GM12878 (cell line): ENCODE measurements around the gene INTS6. TPM values are rescaled to one million over a fixed set of nuclear protein-coding genes. Genes with fewer than 3 reads are reported as not detected.

Experiments
- ATAC-seq: fragments of 200-7000 bp; cut with Tn5 transposase; 3 replicates; pipeline ENCODE4 v1.9.1; 2020; ENCODE audit warnings: mild to moderate bottlenecking, moderate library complexity
- BruUV-seq: library from RNA; stranded (reverse); fragments of 400-500 nt; replicated peaks from 2 replicates; lab custom pipeline; 2021; lab: Mats Ljungman, UMichigan
- CTCF ChIA-PET: fragments of 300-600 bp; sonication (Branson Sonifier 250); formaldehyde crosslinking; extraction: SDS; loops from one replicate; lab custom pipeline; 2021; ENCODE audit warnings: inconsistent platforms; lab: Yijun Ruan, JAX
- POLR2A ChIA-PET: fragments of 350-600 bp; formaldehyde crosslinking; extraction: SDS; loops from one replicate; lab custom pipeline; 2021; ENCODE audit warnings: inconsistent platforms; lab: Charles Lee
- RAD21 ChIA-PET: fragments of 300-600 bp; sonication (Branson Sonifier 250); formaldehyde crosslinking; loops from one replicate; lab custom pipeline; 2023; ENCODE audit warnings: antibody characterized with exemption; ENCODE audit not compliant: unreplicated experiment; lab: Charles Lee
- SMC1A ChIA-PET: fragments of 300-600 bp; sonication (Branson Sonifier 250); formaldehyde crosslinking; loops from one replicate; lab custom pipeline; 2023; ENCODE audit not compliant: unreplicated experiment, uncharacterized antibody; lab: Charles Lee
- DNase-seq: peaks from one replicate; pipeline ENCODE4 v3.0.0-alpha.2; 2011; ENCODE audit warnings: low read depth, low spot score
- FAIRE-seq: peaks from 3 replicates; lab custom pipeline; 2011; peaks lifted over from hg19 to GRCh38; lab: Jason Lieb, UNC
- H2AFZ ChIP-seq: 2 replicates; pipeline ENCODE4 v1.6.0; 2011; ENCODE audit warnings: low read depth, low read length, control low read depth; ENCODE audit not compliant: control insufficient read depth
- H3K27ac ChIP-seq: 2 replicates; pipeline ENCODE4 v1.5.1; 2011; ENCODE audit warnings: control low read depth; ENCODE audit not compliant: control insufficient read depth, insufficient read depth
- H3K27me3 ChIP-seq, 2 experiments: replicated peaks in 1 of 2; 2 replicates each; pipeline versions ENCODE4 v1.6.0 to v1.6.1; 2011; ENCODE audit warnings: low read length in 1 of 2; ENCODE audit not compliant: control insufficient read depth in 2 of 2, insufficient read depth in 2 of 2
- H3K36me3 ChIP-seq, 2 experiments: 2 replicates each; pipeline ENCODE4 v1.5.1; 2011; ENCODE audit warnings: low read length in 1 of 2; ENCODE audit not compliant: control insufficient read depth in 2 of 2, insufficient read depth in 2 of 2
- H3K4me1 ChIP-seq: 2 replicates; pipeline ENCODE4 v1.6.1; 2011; ENCODE audit warnings: mild to moderate bottlenecking, low read length, moderate library complexity, mixed read lengths; ENCODE audit not compliant: control insufficient read depth, insufficient read depth
- H3K4me2 ChIP-seq: 2 replicates; pipeline ENCODE4 v1.6.0; 2011; ENCODE audit warnings: control low read depth; ENCODE audit not compliant: control insufficient read depth, insufficient read depth
- H3K4me3 ChIP-seq: fragments of 200-600 bp; sonication (generic); 2 replicates; pipeline ENCODE4 v1.5.1; 2016
- H3K79me2 ChIP-seq: 2 replicates; pipeline ENCODE4 v1.6.0; 2011; ENCODE audit warnings: low read length; ENCODE audit not compliant: control insufficient read depth, insufficient read depth
- H3K9ac ChIP-seq: 2 replicates; pipeline ENCODE4 v1.8.0; 2011; ENCODE audit warnings: low read length, control low read depth, mixed read lengths; ENCODE audit not compliant: control insufficient read depth, insufficient read depth
- H3K9me3 ChIP-seq: replicated peaks from 3 replicates; pipeline ENCODE4 v1.5.1; 2011; ENCODE audit warnings: mild to moderate bottlenecking, low read length; ENCODE audit not compliant: control insufficient read depth, insufficient read depth
- H4K20me1 ChIP-seq: 2 replicates; pipeline ENCODE4 v1.6.0; 2011; ENCODE audit not compliant: control insufficient read depth, insufficient read depth
- CHD4 ChIP-seq: fragments of 200-600 bp; sonication (generic); IDR thresholded peaks from 2 replicates; pipeline ENCODE4 v1.6.1; 2016; ENCODE audit warnings: mild to moderate bottlenecking
- IKZF2 ChIP-seq, 2 experiments: fragments of 450-650 bp; IDR thresholded peaks; 2 replicates each; pipeline ENCODE4 v1.6.1; 2017; ENCODE audit warnings: mild to moderate bottlenecking in 2 of 2, moderate library complexity in 2 of 2
- LARP7 ChIP-seq: fragments of 450-650 bp; IDR thresholded peaks from 2 replicates; pipeline ENCODE4 v1.6.1; 2017; ENCODE audit warnings: mild to moderate bottlenecking
- MTA2 ChIP-seq: fragments of 450-650 bp; IDR thresholded peaks from 2 replicates; pipeline ENCODE4 v1.6.1; 2016; ENCODE audit warnings: low read depth, mild to moderate bottlenecking, moderate library complexity
- RUNX3 ChIP-seq: IDR thresholded peaks from 2 replicates; pipeline ENCODE4 v1.6.1; 2012; ENCODE audit warnings: low read length, inconsistent platforms
- STAT3 ChIP-seq: IDR thresholded peaks from 2 replicates; pipeline ENCODE4 v1.6.1; 2011; ENCODE audit warnings: low read depth, low read length, improper control_type of control experiment
- ZZZ3 ChIP-seq: IDR thresholded peaks from 2 replicates; pipeline ENCODE4 v1.6.1; 2011; ENCODE audit warnings: low read depth; ENCODE audit not compliant: control insufficient read depth, insufficient read length
- WGBS: methylation state at CpG from one replicate; pipeline ENCODE4 v1.1.6; 2016; ENCODE audit warnings: low lambda C conversion rate; ENCODE audit not compliant: insufficient replicate concordance, insufficient coverage; ENCODE audit errors: missing lambda C conversion rate; 5-methylcytosine and 5-hydroxymethylcytosine counted together
- in situ Hi-C: fragments of 300-500 bp; cut with MboI; formaldehyde crosslinking; loops from 9 replicates; pipeline ENCODE4 v1.14.3; 2018; ENCODE audit warnings: mixed read lengths
- intact Hi-C: fragments of 100-400 bp; cut with micrococcal nuclease; formaldehyde crosslinking; loops from one replicate; pipeline ENCODE4 v1.14.2; 2022; ENCODE audit not compliant: unreplicated experiment
- polyA plus RNA-seq, 11 experiments: library from polyadenylated mRNA; depleted of rRNA in 4 of 11; unstranded in 6 of 11; stranded (reverse) in 5 of 11; fragments of >200 nt; fragmentation: Nextera tagmentation in 4 of 11; fragmentation: Illumina TruSeq in 1 of 11; extraction: Ambion mirVana in 4 of 11; extraction: Trizol in 1 of 11; gene quantifications; 1 replicate in 1 of 11; 2 replicates in 10 of 11; pipeline versions ENCODE4 v1.2.1 to v1.2.3, GENCODE V29; 2011 to 2016; ENCODE audit warnings: inconsistent platforms in 2 of 11, missing spikeins in 2 of 11, low read depth in 1 of 11
- total RNA-seq, 4 experiments: library from RNA; depleted of rRNA in 3 of 4; stranded (reverse); fragments of >200 nt in 3 of 4; fragmentation: Illumina TruSeq in 1 of 4; extraction: Trizol in 1 of 4; gene quantifications; 2 replicates each; pipeline versions ENCODE4 v1.2.1 to v1.2.3, GENCODE V29; 2013 to 2021
- TF ChIP-seq, protein P1 (sequence below): fragments of 450-650 bp; formaldehyde crosslinking; IDR thresholded peaks from 2 replicates; pipeline ENCODE4 v1.4.0; 2020; ENCODE audit warnings: mild to moderate bottlenecking, moderate library complexity
- TF ChIP-seq, protein P2 (sequence below): fragments of 450-650 bp; conservative IDR thresholded peaks from 2 replicates; pipeline ENCODE4 v1.6.1; 2017; ENCODE audit warnings: mild to moderate bottlenecking, moderate library complexity

INTS6 gene
- total and polyA plus RNA-seq, 10 of the 15 experiments (the other 5 are each of a cell fraction or from before 2014, with no cell fraction given), result 7.2 to 57.7 (median 30.9) TPM

DNA sequence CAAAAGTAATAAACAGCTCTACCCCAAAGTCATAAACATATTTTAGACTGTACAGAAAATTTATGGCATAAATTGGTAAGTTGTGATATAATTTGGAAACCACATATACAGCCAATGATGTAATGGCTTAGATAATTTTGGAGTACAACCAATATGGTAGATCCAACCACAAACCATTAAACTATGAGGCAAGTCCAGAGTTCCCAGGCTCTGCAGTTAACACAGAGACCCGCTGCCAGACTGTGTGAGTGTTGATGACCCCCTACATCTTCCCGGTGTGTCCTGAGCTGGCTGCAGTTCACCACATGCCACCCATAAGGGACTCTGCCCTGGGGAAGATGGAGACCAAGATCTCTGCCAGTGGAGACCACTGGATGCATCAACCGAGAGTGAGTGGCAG lies 123.2 kb downstream of the INTS6 start:
- ChIA-PET SMC1A (interaction anchor here (0.6 to 2.0 kb wide), 5 partner anchors 11 to 467 kb away, joined by 3 to 7 read pairs (median 3); no protein-coding TSS in a partner anchor), POLR2A (interaction anchor here (0.6 kb wide), 1 partner anchor 416 kb away, joined by 3 read pairs; no protein-coding TSS in a partner anchor)
- no peak overlapping the region for H3K9ac ChIP-seq
- FAIRE-seq (no peak), ATAC-seq (no peak)
- intact Hi-C loops, result no loop called here
- no peak overlapping the region for H3K4me2 ChIP-seq
- no peaks in the 10 kb centered on the region for H4K20me1 ChIP-seq
- no peaks in the 10 kb centered on the region for H3K27me3 ChIP-seq
- no peaks in the 10 kb centered on the region for H3K36me3 ChIP-seq
- H3K9me3 ChIP-seq, result no peaks in the 10 kb centered on the region
- H3K4me1 ChIP-seq, result peaks cover 24% of the 10 kb centered on the region
- BruUV-seq, result no TSS peak
- H2AFZ ChIP-seq, result no peak overlapping the region
- TF ChIP-seq IKZF2 (IDR thresholded peaks at IDR 0.05) (no peak), LARP7 (no peak), RUNX3 (peak; percentile 25; the same call in 1 of the 2 replicates), ZZZ3 (no peak), MTA2 (no peak), CHD4 (no peak)
- TF ChIP-seq, all 136 proteins: peak for 1
- no peak for DNase-seq
- H3K4me3 ChIP-seq, result no peak overlapping the region
- no peak overlapping the region for H3K27ac ChIP-seq
- WGBS, result 70% methylated on average over 2 of the region's 3 CpGs
- no peaks in the 10 kb centered on the region for H3K79me2 ChIP-seq
- CTCF ChIA-PET, result interaction anchor here (0.9 to 2.4 kb wide), 3 partner anchors 18 to 43 kb away, joined by 3 to 6 read pairs (median 3); no protein-coding TSS in a partner anchor
- in situ Hi-C loops, result no loop called here
- RAD21 ChIA-PET, result interaction anchor here (1.0 kb wide), 1 partner anchor 103 kb away, joined by 3 read pairs; no protein-coding TSS in a partner anchor

DNA sequence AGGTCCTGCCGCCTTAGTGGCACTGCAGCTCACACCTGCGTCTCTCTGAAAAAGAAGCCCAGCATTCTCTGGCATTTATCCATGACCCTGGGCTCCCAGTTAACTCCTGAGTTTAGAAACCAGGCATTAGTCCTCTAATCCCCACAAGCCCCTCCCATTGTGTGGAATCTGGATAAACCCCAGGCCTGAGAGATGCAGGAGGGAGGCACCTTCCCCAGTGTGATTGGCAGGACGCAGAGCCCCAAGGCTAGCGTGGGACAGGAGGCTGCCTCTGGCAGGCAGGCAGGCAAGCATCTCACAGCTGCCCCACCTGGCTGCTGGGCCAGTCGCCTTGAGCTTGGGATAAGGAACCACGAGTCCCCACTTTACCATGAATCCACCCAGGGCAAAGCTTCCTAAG lies 124.3 kb downstream of the INTS6 start:
- Histone ChIP-seq H3K4me1 (peaks cover 24% of the 10 kb centered on the region), H3K36me3 (no peaks in the 10 kb centered on the region), H3K27ac (no peak overlapping the region), H2AFZ (no peak overlapping the region), H4K20me1 (no peaks in the 10 kb centered on the region), H3K79me2 (no peaks in the 10 kb centered on the region), H3K4me2 (no peak overlapping the region), H3K9me3 (no peaks in the 10 kb centered on the region), H3K4me3 (no peak overlapping the region), H3K9ac (no peak overlapping the region), H3K27me3 (no peaks in the 10 kb centered on the region)
- CTCF ChIA-PET, result interaction anchor here (0.9 to 2.4 kb wide), 3 partner anchors 17 to 42 kb away, joined by 3 to 6 read pairs (median 3); no protein-coding TSS in a partner anchor
- POLR2A ChIA-PET, result interaction anchor here (0.6 to 1.0 kb wide), 2 partner anchors 11 to 207 kb away, joined by 3 read pairs; no protein-coding TSS in a partner anchor
- DNase-seq, result no peak
- SMC1A ChIA-PET, result interaction anchor here (0.9 to 2.0 kb wide), 3 partner anchors 15 to 470 kb away, joined by 3 to 7 read pairs (median 3); no protein-coding TSS in a partner anchor
- no peak for ATAC-seq
- in situ Hi-C loops (no loop called here), intact Hi-C loops (no loop called here)
- RAD21 ChIA-PET, result interaction anchor here (1.0 kb wide), 1 partner anchor 104 kb away, joined by 3 read pairs; no protein-coding TSS in a partner anchor
- WGBS, result 95% methylated on average over 6 of the region's 6 CpGs
- FAIRE-seq, result no peak
- no peak for TF ChIP-seq STAT3
- TF ChIP-seq, protein P1, sequence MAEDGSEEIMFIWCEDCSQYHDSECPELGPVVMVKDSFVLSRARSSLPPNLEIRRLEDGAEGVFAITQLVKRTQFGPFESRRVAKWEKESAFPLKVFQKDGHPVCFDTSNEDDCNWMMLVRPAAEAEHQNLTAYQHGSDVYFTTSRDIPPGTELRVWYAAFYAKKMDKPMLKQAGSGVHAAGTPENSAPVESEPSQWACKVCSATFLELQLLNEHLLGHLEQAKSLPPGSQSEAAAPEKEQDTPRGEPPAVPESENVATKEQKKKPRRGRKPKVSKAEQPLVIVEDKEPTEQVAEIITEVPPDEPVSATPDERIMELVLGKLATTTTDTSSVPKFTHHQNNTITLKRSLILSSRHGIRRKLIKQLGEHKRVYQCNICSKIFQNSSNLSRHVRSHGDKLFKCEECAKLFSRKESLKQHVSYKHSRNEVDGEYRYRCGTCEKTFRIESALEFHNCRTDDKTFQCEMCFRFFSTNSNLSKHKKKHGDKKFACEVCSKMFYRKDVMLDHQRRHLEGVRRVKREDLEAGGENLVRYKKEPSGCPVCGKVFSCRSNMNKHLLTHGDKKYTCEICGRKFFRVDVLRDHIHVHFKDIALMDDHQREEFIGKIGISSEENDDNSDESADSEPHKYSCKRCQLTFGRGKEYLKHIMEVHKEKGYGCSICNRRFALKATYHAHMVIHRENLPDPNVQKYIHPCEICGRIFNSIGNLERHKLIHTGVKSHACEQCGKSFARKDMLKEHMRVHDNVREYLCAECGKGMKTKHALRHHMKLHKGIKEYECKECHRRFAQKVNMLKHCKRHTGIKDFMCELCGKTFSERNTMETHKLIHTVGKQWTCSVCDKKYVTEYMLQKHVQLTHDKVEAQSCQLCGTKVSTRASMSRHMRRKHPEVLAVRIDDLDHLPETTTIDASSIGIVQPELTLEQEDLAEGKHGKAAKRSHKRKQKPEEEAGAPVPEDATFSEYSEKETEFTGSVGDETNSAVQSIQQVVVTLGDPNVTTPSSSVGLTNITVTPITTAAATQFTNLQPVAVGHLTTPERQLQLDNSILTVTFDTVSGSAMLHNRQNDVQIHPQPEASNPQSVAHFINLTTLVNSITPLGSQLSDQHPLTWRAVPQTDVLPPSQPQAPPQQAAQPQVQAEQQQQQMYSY, result no peak
- TF ChIP-seq, protein P2, sequence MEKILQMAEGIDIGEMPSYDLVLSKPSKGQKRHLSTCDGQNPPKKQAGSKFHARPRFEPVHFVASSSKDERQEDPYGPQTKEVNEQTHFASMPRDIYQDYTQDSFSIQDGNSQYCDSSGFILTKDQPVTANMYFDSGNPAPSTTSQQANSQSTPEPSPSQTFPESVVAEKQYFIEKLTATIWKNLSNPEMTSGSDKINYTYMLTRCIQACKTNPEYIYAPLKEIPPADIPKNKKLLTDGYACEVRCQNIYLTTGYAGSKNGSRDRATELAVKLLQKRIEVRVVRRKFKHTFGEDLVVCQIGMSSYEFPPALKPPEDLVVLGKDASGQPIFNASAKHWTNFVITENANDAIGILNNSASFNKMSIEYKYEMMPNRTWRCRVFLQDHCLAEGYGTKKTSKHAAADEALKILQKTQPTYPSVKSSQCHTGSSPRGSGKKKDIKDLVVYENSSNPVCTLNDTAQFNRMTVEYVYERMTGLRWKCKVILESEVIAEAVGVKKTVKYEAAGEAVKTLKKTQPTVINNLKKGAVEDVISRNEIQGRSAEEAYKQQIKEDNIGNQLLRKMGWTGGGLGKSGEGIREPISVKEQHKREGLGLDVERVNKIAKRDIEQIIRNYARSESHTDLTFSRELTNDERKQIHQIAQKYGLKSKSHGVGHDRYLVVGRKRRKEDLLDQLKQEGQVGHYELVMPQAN, result no peak
- BruUV-seq, result no TSS peak
